Activated gamma-delta T cell treated with Interleukin-2 at 50 U/mL for 16 hours (primary cell): ENCODE measurements around the gene FGD5.

Experiments
- DNase-seq: peaks from one replicate; pipeline ENCODE4 v3.0.0-alpha.2; 2020

FGD5 gene

DNA sequence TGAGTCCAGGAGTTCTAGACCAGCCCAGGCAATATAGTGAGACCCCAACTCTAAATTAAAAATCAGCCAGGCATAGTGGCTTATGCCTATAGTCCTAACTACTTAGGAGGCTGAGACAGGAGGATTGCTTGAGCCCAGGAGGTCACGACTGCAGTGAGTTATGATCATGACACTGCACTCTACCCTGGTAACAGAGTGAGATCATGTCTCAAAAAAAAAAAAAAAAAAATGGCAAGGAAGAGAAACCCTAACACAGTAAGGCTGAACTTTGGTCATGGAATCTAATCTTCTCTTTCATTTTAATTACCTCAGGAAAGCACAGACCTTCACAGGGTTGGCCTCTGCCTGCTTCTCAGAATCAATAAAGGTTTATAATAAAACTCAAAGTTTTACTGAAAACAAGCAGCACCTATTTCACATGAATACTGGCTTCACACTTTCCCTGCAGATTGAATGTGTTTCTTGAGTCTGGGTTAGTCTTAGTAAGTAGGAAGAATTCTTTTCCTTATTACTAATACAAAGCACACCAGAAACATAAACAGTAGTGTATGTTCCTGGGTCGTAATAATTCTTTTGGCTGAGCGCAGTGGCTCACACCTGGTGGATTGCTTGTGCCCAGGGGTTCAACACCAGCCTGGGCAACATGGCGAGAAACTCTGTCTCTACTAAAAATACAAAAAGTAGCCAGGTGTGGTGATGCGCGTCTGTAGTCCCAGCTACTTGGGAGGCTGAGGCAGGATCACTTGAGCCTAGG, 117.0 kb downstream of the FGD5 start:
- no peak for DNase-seq

DNA sequence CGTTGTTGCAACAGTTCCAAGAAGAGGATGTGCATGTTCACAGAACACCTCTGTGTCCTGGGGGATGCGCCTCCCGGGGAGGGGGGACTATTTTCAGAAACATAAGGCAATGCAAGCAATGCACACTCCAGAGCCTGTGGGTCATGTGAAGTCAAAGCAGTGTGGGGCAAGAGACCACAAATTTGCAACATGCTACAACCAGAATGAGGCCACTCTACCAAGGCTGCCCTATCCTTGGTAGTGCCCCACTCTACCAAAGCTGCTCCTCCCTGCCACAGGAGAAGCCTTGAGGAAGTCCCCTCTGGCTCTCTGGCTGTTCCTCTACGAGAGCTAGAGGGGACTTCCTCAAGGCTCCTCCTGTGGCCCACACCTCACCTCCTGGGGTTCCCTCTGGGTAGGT, 120.2 kb downstream of the FGD5 start:
- DNase-seq = no peak

GRCh38 chr3:14941871-14942270, 123.1 kb downstream of the FGD5 start:
- DNase-seq = no peak

DNA sequence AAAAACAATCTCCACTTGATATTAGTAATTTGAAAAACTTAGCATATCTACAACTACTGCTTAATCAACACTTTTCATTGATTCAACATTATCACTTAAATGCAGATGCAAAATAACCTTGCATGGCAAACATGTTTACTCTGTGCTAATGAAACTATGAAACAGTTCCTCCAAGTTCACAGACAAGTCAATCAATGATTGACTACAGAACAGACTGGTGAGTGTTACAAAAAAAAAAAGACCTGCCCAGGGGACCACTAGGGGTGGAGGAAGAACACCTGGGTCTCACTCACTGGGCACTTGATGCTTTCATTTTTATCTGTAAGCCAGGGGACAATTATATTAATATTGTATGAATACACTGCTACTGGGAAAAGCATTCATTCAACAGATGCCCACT, 124.3 kb downstream of the FGD5 start:
- DNase-seq = no peak

- no peak for DNase-seq
Observed at GRCh38 chr3:14946236-14946635, 127.5 kb downstream of the FGD5 start.

GRCh38 chr3:14946739-14947099, 128.0 kb downstream of the FGD5 start:
- DNase-seq = no peak

DNA sequence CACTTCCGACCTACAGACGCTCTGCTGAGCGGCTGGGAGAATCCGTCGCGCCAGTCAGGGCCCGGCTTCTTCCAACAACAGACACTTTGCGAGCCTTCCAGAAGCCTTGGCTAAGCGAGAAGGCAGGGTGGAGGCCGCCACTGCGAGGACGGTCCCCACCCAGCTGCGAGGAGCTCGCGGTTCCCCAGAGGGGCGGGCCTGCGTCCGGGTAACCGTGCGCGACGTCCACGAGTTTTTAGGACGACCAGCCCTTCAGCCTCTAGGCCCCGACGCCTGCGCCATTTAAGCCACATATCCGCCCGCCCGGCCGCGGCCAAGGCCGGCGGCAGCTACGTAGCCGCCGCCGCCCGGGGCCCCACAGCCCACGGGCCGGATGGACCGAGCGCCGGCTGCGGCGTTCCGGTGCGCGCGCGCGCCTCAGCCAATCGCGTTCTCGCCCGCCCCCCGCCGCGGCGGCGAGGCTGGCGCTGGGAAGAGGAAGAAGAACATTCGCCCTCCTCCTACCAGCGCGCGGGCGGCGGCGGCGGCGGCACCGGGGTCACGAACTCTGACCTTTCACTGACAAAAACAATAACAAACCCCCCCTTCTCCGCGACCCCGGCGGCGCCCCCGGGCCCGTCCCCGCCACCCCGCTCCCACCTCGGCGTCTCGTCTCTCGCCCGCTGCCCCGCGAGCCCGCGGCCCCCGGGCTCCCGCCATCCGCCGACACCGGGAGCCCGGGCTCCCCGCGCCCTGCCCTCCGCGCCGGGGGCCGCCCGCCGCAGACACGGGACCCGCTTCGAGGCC, 128.5 kb downstream of the FGD5 start, which contains the start of gene NR2C2:
NR2C2 (plus strand) TSS at position 484 of the 786 bp plus-strand sequence. CDS start 56,332 bp downstream, outside the sequence.
- peak; percentile 85 for DNase-seq

- peak; percentile 95 for DNase-seq
Observed at GRCh38 chr3:14947886-14948608, 129.3 kb downstream of the FGD5 start.

DNA sequence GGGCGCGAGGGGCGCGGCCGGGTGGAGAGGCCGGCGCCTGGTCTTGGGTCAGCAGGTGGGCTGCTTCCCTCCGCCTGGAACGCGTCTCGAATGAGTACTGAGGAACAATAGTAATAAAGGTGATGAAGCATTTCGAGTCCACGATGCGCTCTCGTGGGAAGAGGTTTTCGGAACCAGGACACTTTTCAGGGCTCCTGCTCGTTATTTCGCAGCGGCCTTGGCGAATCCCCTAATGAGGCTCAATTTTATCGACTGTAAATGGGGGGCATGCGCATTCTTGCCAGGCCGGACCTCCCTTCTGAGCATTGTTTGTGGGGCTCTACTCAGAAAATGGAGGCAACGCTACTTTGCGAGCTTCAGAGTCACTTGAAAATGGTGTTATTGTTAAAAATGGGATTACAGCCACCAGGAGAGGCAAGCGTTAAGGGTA, 129.9 kb downstream of the FGD5 start:
- DNase-seq = no peak

DNA sequence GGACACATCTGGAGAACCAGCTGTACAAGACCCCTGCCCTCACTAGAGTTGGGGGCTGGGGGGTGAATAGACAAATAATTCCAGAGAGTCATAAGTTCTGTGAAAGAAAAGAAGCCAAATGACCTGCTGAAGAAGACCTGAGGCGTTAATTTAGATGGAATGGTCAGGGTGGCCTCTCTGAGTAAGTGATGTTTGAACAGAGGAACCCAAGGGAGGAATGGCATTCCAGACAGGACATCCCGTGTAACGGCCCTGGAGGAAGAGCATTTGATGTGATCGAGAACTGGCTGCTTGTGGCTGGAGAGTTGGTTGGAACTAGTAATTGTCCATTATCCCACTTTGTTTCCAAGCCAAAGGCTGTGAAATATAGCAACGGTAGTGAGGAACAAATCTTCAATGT, 130.4 kb downstream of the FGD5 start:
- DNase-seq = no peak

DNA sequence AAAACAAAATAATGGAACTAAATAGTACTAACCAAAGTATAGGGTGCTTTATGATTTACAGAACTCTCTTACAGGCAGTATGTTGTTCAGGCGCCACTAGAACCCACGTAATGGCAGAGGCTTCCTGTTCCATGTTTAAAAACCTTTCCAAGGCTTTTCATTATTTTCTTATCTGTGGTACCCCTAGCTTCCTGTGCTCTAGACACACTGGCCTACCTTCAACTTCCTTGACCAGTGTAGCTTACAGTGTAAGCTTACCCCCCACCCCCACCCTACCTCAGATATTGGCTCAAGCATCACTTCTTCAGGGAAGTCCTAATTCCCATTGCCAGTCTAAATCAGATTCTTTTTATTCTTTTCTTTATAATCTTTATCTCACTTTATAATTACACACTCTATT, 131.5 kb downstream of the FGD5 start:
- no peak for DNase-seq

DNA sequence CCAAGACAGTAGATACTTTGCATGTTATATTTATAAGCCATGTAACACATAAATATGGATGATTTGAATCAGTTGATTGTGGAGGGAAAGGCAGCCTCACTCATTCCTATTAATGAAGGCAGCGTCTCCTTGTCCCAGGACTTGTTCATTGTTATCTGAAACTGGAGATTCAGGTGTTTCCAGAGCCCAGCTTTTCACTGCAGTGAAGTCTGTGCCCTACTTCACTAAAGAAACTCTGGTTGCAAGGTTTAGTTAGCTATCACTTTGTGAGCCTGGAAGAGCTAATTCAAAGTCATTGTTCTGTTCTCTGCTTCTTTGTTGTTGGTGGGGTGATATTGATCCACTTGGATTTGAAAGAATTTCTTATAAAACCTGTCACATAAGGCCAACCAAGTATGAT, 138.4 kb downstream of the FGD5 start:
- DNase-seq = no peak

DNA sequence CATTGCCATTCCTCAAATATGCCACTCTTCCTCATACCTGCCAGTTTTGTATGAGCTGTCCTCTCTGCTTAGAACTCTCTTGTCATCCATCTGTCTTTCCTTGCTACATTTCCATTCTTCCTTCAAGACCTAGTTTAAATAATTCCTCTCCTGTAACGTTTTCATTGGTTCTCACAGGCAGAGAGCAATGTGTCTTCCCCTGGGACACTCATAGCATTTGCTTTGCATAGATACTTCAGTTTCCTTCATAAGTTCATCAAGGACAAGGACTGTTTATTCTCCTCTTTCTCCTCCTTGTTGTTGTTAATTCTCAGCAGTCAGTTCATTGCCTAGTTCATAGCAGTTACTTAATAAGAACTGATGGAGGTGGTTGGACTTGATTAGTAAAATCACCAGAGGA, 139.2 kb downstream of the FGD5 start:
- no peak for DNase-seq

GRCh38 chr3:14959359-14959943, 140.7 kb downstream of the FGD5 start:
- no peak for DNase-seq

DNA sequence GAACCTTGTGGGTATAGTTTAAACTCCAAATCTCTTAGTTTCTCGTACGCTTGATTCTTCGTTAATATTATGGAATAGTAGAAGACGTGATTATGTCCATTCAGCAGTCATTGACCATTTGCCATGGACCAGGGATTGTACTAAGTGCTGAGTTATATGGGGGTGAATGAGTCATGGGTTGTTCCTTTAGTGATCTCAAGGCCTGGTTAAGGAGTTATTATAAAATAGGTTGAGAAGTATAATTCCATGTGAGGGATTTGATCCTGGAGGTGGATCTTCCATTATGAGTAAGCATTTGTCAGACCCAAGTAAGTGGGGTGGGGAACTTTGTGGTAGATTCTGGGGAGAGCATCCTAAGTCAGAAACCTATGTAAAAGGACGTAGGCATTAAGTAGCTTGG, 144.0 kb downstream of the FGD5 start:
- no peak for DNase-seq

DNA sequence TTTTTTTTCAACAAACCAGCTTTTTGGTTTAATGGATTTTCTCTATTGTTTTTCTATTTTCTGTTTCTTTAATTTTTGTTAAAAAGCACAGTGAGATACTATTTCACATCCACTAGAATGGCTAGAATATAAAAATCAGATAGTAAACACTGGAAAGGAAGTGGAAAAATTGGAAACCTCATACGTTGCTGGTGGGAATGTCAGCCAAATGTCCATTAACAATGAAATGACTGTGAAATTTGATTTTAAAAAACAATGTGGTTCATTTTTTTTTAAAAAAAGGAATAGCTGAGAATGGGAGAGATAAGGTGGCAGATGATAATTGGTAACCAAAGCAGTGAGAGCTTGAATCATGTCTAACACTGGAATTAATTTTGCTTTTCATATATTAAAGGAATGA, 148.5 kb downstream of the FGD5 start:
- DNase-seq = no peak

DNA sequence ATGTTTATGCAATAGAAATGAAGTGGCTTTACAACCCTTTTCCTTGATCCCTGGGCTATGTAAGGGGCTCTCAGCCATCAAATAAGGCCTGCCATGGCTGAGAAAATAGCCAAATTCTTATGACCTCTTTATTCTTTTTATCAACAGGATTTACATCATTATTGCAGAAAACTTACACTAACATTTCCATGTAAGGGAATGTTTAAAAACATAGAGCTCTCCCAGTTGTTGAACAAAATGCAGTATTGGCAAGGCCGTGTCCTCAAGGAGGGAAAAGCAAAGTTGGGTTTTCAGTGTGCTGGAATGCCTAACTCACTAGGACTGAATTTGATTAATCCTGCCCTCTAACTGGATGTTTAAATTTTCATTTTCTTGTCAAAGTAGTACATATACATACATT, 150.9 kb downstream of the FGD5 start:
- DNase-seq = no peak

DNA sequence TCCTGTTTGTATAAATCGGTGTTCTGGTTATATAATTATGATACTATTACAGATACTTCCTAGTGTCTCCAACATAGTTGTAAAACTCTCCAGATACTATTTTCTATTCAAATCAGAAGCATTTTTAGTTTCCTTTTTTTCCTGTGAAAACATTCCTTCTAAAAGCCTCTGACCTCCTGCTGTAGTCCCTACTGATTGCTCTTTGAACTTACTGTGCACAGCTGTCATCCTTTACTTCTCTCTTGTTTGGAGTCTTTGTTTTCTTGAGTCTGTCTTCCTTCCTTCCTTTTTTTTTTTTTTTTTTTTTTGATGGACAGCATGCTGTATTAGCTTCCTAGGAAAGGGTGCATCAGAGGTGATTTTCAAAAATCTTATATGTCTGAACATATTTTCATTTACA, 157.6 kb downstream of the FGD5 start:
- no peak for DNase-seq

DNA sequence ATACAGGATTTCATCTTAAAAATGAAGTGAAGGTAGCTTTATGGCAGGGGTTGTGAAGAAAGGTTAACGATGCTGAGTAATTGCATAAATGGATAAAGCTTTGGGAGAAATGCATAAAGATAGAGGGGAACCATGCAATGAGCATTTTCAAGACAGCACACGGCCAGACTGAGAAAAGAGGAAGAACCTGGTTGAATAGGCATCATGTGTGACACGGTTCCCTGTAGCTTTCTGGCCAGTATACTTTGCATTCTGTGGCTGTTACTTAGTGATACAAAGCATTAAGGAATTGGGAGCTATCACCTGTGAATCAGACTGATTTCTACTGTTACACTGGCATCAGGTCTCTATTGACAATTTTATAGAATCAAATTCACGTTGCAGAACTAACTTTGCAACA, 161.9 kb downstream of the FGD5 start:
- DNase-seq = no peak
